K562 (cell line): ENCODE data around the gene NPIPB6. TPM values are rescaled to one million over a fixed set of nuclear protein-coding genes. Genes with fewer than 3 reads are reported as not detected.
A peak's percentile ranks its signal among the peaks of the same experiment; 100 is the strongest.

Experiments
- ATAC-seq: fragments of 200-7000 bp; cut with Tn5 transposase; 3 replicates; pipeline ENCODE4 v1.9.1; 2020; ENCODE audit warnings: moderate library complexity
- BruUV-seq: library from RNA; stranded (reverse); fragments of 400-500 nt; replicated peaks from 2 replicates; lab custom pipeline; 2021; lab: Mats Ljungman, UMichigan
- CTCF ChIA-PET: fragments of 300-600 bp; formaldehyde crosslinking; extraction: SDS; loops from one replicate; lab custom pipeline; 2021; ENCODE audit warnings: low intra/inter-chr PET ratio; lab: Yijun Ruan, JAX
- POLR2A ChIA-PET: fragments of 300-600, 350-650 bp; sonication (Branson Sonifier 250); formaldehyde crosslinking; extraction: SDS; loops from one replicate; lab custom pipeline; 2021; ENCODE audit warnings: antibody characterized with exemption, inconsistent platforms; lab: Yijun Ruan, JAX
- DNase-seq, 4 experiments: peaks; one replicate each; pipeline versions ENCODE4 v3.0.0 to v3.0.0-alpha.2; 2011 to 2018; ENCODE audit warnings: low spot score in 3 of 4, mixed read lengths in 3 of 4; ENCODE audit errors: extremely low read depth in 1 of 4
- FAIRE-seq: peaks from 2 replicates; lab custom pipeline; 2011; peaks lifted over from hg19 to GRCh38; lab: Jason Lieb, UNC
- H2AFZ ChIP-seq: 2 replicates; pipeline ENCODE4 v1.6.0; 2011; ENCODE audit warnings: low read depth, low read length, control low read depth, inconsistent platforms
- H3K27ac ChIP-seq: fragments of 200-600 bp; 3 replicates; pipeline ENCODE4 v1.8.0; 2011; ENCODE audit warnings: low read depth, mild to moderate bottlenecking, control low read depth, inconsistent platforms, low read length, moderate library complexity, mixed read lengths; ENCODE audit errors: extremely low read depth
- H3K27me3 ChIP-seq, 2 experiments: fragments of 300-600 bp in 1 of 2; 2 replicates in 1 of 2; 3 replicates in 1 of 2; pipeline versions ENCODE4 v1.6.0 to v1.8.0; 2011; ENCODE audit warnings: inconsistent platforms in 2 of 2, low read length in 2 of 2, mild to moderate bottlenecking in 1 of 2, mixed read lengths in 1 of 2, moderate library complexity in 1 of 2; ENCODE audit not compliant: control insufficient read depth in 2 of 2, insufficient read depth in 2 of 2
- H3K36me3 ChIP-seq: fragments of 300-600 bp; 3 replicates; pipeline ENCODE4 v1.8.0; 2011; ENCODE audit warnings: mild to moderate bottlenecking, low read length, inconsistent platforms; ENCODE audit not compliant: control insufficient read depth, insufficient read depth
- H3K4me1 ChIP-seq, 2 experiments: fragments of 200-600 bp in 1 of 2; replicated peaks in 1 of 2; 2 replicates in 1 of 2; 3 replicates in 1 of 2; pipeline versions ENCODE4 v1.5.1 to v1.8.0; 2011; ENCODE audit warnings: inconsistent platforms in 2 of 2, low read length in 2 of 2, mild to moderate bottlenecking in 1 of 2, mixed read lengths in 1 of 2, moderate library complexity in 1 of 2; ENCODE audit not compliant: control insufficient read depth in 2 of 2, insufficient read depth in 2 of 2
- H3K4me2 ChIP-seq: 2 replicates; pipeline ENCODE4 v1.6.1; 2011; ENCODE audit warnings: low read length, control low read depth, inconsistent platforms, mixed read lengths; ENCODE audit not compliant: insufficient read depth
- H3K4me3 ChIP-seq: fragments of 200-600 bp; sonication (generic), shearing (Covaris generic); 2 replicates; pipeline ENCODE4 v1.5.1; 2016; ENCODE audit warnings: control low read depth, inconsistent platforms
- H3K79me2 ChIP-seq: fragments of 200-600 bp; 3 replicates; pipeline ENCODE4 v1.8.0; 2011; ENCODE audit warnings: low read length, inconsistent platforms; ENCODE audit not compliant: control insufficient read depth, insufficient read depth
- H3K9ac ChIP-seq, 2 experiments: 2 replicates each; pipeline versions ENCODE4 v1.6.0 to v1.6.1; 2011; ENCODE audit warnings: low read depth in 2 of 2, low read length in 2 of 2, control low read depth in 1 of 2, inconsistent platforms in 1 of 2, mild to moderate bottlenecking in 1 of 2, mixed read lengths in 1 of 2; ENCODE audit not compliant: insufficient read depth in 1 of 2
- H3K9me1 ChIP-seq: one replicate; pipeline ENCODE4 v1.6.0; 2011; ENCODE audit warnings: inconsistent platforms, mild to moderate bottlenecking, low read length, moderate library complexity; ENCODE audit not compliant: control insufficient read depth, insufficient read depth
- H3K9me3 ChIP-seq: replicated peaks from 2 replicates; pipeline ENCODE4 v1.5.1; 2011; ENCODE audit warnings: low read depth, low read length, inconsistent platforms; ENCODE audit not compliant: control insufficient read depth, insufficient read depth
- H4K20me1 ChIP-seq: replicated peaks from 2 replicates; pipeline ENCODE4 v1.6.1; 2011; ENCODE audit warnings: low read length, inconsistent platforms, mixed read lengths; ENCODE audit not compliant: control insufficient read depth, insufficient read depth
- ATF7 ChIP-seq: fragments of 450-650 bp; IDR thresholded peaks from 2 replicates; pipeline ENCODE4 v1.7.1; 2014; ENCODE audit warnings: mild to moderate bottlenecking, moderate library complexity
- CREM ChIP-seq: IDR thresholded peaks from 2 replicates; pipeline ENCODE4 v1.6.1; 2014; ENCODE audit warnings: antibody characterized with exemption, low read depth
- ETV1 ChIP-seq: fragments of 450-650 bp; conservative IDR thresholded peaks from 2 replicates; pipeline ENCODE4 v1.6.1; 2016; ENCODE audit warnings: missing genetic modification characterization, control low read depth, low read depth, missing compliant biosample characterization
- HNRNPK ChIP-seq: fragments of 200-400 bp; formaldehyde crosslinking; IDR thresholded peaks from one replicate; pipeline ENCODE4 v1.6.1; 2018; ENCODE audit warnings: mild to moderate bottlenecking, low read depth, low read length; ENCODE audit not compliant: poor library complexity, severe bottlenecking
- KDM5B ChIP-seq: fragments of 200-600 bp; sonication (generic); IDR thresholded peaks from 2 replicates; pipeline ENCODE4 v1.6.1; 2012; ENCODE audit warnings: low read depth, mild to moderate bottlenecking, moderate library complexity, low read length, control low read depth, inconsistent platforms; ENCODE audit not compliant: insufficient replicate concordance
- MAZ ChIP-seq, 2 experiments: fragments of 450-650 bp in 1 of 2; sonication (generic) in 1 of 2; formaldehyde crosslinking; IDR thresholded peaks in 1 of 2; conservative IDR thresholded peaks in 1 of 2; 2 replicates each; pipeline versions ENCODE4 v1.4.0 to v1.5.0; 2020; ENCODE audit warnings: mild to moderate bottlenecking in 1 of 2, missing genetic modification reagents in 1 of 2
- NFYB ChIP-seq: IDR thresholded peaks from 2 replicates; pipeline ENCODE4 v1.6.1; 2011; ENCODE audit warnings: mild to moderate bottlenecking, moderate library complexity; ENCODE audit not compliant: insufficient read length; ENCODE audit errors: extremely low read depth
- PCBP2 ChIP-seq: fragments of 200-400 bp; formaldehyde crosslinking; IDR thresholded peaks from 2 replicates; pipeline ENCODE4 v1.6.1; 2018; ENCODE audit warnings: low read length, low read depth, mild to moderate bottlenecking, moderate library complexity; ENCODE audit not compliant: poor library complexity, severe bottlenecking
- ZNF347 ChIP-seq: fragments of 450-650 bp; formaldehyde crosslinking; IDR thresholded peaks from 2 replicates; pipeline ENCODE4 v1.4.0; 2020; ENCODE audit warnings: low read depth, mild to moderate bottlenecking, moderate library complexity
- WGBS: fragments of 100-300 bp; shearing (Covaris generic); methylation state at CpG from one replicate; pipeline ENCODE4 v1.1.6; 2016; ENCODE audit warnings: low coverage, mixed read lengths; ENCODE audit not compliant: insufficient coverage; ENCODE audit errors: missing lambda C conversion rate; 5-methylcytosine and 5-hydroxymethylcytosine counted together
- in situ Hi-C: fragments of 300-500 bp; cut with MboI; formaldehyde crosslinking; loops from 4 replicates; pipeline ENCODE4 v1.15.0; 2018; ENCODE audit warnings: inconsistent platforms, mixed read lengths
- intact Hi-C: fragments of 100-400 bp; cut with micrococcal nuclease; formaldehyde crosslinking; loops from 2 replicates; pipeline ENCODE4 v1.14.2; 2022
- polyA plus RNA-seq, 8 experiments: library from polyadenylated mRNA; depleted of rRNA in 4 of 8; stranded (reverse) in 5 of 8; unstranded in 3 of 8; fragments of >200 nt; fragmentation: Nextera tagmentation in 2 of 8; fragmentation: Illumina TruSeq in 1 of 8; extraction: Ambion mirVana in 2 of 8; extraction: Trizol in 1 of 8; gene quantifications; 2 replicates each; pipeline versions ENCODE4 v1.2.1 to v1.2.3, GENCODE V29; 2011 to 2014; ENCODE audit warnings: inconsistent platforms in 1 of 8, missing spikeins in 1 of 8
- total RNA-seq, 7 experiments: library from RNA; depleted of rRNA in 6 of 7; stranded (reverse); fragments of >200 nt in 6 of 7; fragmentation: Illumina TruSeq in 2 of 7; extraction: Trizol in 2 of 7; gene quantifications; 2 replicates each; pipeline versions ENCODE4 v1.2.1 to v1.2.3, GENCODE V29; 2011 to 2021; ENCODE audit warnings: low replicate concordance in 1 of 7
- TF ChIP-seq, protein P1 (sequence below): fragments of 250-450 bp; sonication (Bioruptor Pico); IDR thresholded peaks from 2 replicates; pipeline ENCODE4 v1.5.0; 2020; ENCODE audit warnings: mild to moderate bottlenecking
- TF ChIP-seq, protein P2 (sequence below), 2 experiments: IDR thresholded peaks in 1 of 2; conservative IDR thresholded peaks in 1 of 2; 2 replicates each; pipeline ENCODE4 v1.6.1; 2016; ENCODE audit warnings: low read depth in 2 of 2, mild to moderate bottlenecking in 1 of 2, missing compliant biosample characterization in 1 of 2, missing genetic modification characterization in 1 of 2, moderate library complexity in 1 of 2
- TF ChIP-seq, protein P3 (sequence below): fragments of 450-650 bp; IDR thresholded peaks from one replicate; pipeline ENCODE4 v1.6.1; 2018; ENCODE audit warnings: mild to moderate bottlenecking, moderate library complexity; ENCODE audit not compliant: partially characterized antibody

NPIPB6 gene
- total and polyA plus RNA-seq, 9 of the 15 experiments (the other 6 are each of a cell fraction or from before 2014, with no cell fraction given): 0.03 to 0.91 (median 0.40) TPM; not detected in 1

DNA sequence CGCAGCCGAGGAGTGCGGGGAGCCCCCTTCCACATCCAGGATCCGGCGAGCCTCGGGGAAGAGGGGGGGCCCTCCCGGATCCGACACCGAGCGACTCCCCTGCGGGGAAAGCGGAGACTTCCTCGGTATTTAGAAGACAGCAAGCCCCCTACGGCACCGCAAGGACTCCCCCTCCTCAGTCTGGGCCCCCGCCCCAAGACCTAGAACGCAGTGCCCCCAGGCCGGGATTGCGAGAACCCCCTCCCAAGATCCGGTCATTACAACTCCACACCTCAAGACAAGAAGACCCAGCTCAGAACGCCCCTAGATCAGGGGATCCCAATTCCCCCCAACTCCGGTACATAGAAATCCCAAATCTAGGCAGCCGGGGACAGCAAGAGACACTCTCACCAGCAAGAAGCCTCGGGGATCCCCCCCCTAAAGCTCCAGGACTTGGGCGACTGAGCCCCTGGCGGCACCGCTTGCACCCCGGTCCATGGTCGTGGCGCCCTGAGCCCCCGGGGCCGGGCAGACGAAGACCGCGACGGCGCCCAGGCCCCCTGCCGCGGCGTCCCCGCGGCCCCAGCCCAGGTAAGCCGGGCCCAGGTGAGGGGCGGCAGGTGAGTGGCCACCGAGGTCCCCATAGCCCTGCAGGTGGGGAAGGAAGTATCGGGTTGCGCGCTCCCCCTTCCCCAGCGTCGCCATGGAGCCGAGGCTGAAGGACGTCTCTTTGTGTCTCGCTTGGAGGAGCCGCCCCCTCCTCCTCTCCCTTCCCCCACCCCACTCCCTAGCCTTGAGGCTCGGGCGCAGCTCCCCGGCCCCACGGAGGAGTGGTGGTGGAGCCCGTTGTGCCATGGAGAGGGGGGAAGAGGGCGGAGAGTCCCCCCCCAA is 70.3 kb downstream of the NPIPB6 start:
- H4K20me1 ChIP-seq: peaks cover 11% of the 10 kb centered on the region; the same call in 1 of the 2 replicates
- in situ Hi-C loops (no loop called here), intact Hi-C loops (no loop called here)
- H3K27me3 ChIP-seq: peaks cover 15 to 42% of the 10 kb centered on the region in 2 experiments; a peak in 4 of 5 replicates
- no peaks in the 10 kb centered on the region for H3K36me3 ChIP-seq
- H2AFZ ChIP-seq: 0 out of 2 replicates have a peak overlapping the region, but pooled peaks have one; percentile 40
- no peaks in the 10 kb centered on the region for H3K79me2 ChIP-seq
- peaks cover 4 to 14% of the 10 kb centered on the region in 2 experiments; a peak in 3 of 5 replicates for H3K4me1 ChIP-seq
- ChIA-PET POLR2A (interaction anchor here (0.7 to 1.5 kb wide), 3 partner anchors 10 to 264 kb away, joined by 3 to 7 read pairs (median 5); no protein-coding TSS in a partner anchor), CTCF (no interaction called here)
- 18% methylated on average over 30 of the region's 60 CpGs for WGBS
- H3K9ac ChIP-seq: peak overlapping the region in 1 of 2 experiments; percentile 80; a peak in 2 of 4 replicates
- DNase-seq (no peak), FAIRE-seq (no peak), ATAC-seq (no peak)
- peak overlapping the region; percentile 21; the same call in 1 of the 2 replicates for H3K4me3 ChIP-seq
- H3K27ac ChIP-seq: no peak overlapping the region
- H3K4me2 ChIP-seq: no peak overlapping the region
- no peaks in the 10 kb centered on the region for H3K9me3 ChIP-seq
- no TSS peak for BruUV-seq
- H3K9me1 ChIP-seq: no peaks in the 10 kb centered on the region
- TF ChIP-seq ATF7 (no peak), HNRNPK (no peak), ZNF347 (CRISPR knock-in tag) (no peak), NFYB (no peak), MAZ (CRISPR knock-in tag; conservative IDR thresholded peaks at IDR 0.05 in 1 of 2, IDR thresholded peaks at IDR 0.05 in 1 of 2) (no peak), ETV1 (no peak), CREM (no peak), KDM5B (no peak), PCBP2 (no peak)
- TF ChIP-seq, protein P1, sequence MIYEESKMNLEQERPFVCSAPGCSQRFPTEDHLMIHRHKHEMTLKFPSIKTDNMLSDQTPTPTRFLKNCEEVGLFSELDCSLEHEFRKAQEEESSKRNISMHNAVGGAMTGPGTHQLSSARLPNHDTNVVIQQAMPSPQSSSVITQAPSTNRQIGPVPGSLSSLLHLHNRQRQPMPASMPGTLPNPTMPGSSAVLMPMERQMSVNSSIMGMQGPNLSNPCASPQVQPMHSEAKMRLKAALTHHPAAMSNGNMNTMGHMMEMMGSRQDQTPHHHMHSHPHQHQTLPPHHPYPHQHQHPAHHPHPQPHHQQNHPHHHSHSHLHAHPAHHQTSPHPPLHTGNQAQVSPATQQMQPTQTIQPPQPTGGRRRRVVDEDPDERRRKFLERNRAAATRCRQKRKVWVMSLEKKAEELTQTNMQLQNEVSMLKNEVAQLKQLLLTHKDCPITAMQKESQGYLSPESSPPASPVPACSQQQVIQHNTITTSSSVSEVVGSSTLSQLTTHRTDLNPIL (CRISPR knock-in tag): no peak
- TF ChIP-seq, protein P2, sequence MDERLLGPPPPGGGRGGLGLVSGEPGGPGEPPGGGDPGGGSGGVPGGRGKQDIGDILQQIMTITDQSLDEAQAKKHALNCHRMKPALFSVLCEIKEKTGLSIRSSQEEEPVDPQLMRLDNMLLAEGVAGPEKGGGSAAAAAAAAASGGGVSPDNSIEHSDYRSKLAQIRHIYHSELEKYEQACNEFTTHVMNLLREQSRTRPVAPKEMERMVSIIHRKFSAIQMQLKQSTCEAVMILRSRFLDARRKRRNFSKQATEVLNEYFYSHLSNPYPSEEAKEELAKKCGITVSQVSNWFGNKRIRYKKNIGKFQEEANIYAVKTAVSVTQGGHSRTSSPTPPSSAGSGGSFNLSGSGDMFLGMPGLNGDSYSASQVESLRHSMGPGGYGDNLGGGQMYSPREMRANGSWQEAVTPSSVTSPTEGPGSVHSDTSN (CRISPR knock-in tag; IDR thresholded peaks at IDR 0.05; ENCODE audit: low read depth): no peak
- TF ChIP-seq, protein P2 (tag; conservative IDR thresholded peaks at IDR 0.05; ENCODE audit: low read depth): no peak
- TF ChIP-seq, protein P3, sequence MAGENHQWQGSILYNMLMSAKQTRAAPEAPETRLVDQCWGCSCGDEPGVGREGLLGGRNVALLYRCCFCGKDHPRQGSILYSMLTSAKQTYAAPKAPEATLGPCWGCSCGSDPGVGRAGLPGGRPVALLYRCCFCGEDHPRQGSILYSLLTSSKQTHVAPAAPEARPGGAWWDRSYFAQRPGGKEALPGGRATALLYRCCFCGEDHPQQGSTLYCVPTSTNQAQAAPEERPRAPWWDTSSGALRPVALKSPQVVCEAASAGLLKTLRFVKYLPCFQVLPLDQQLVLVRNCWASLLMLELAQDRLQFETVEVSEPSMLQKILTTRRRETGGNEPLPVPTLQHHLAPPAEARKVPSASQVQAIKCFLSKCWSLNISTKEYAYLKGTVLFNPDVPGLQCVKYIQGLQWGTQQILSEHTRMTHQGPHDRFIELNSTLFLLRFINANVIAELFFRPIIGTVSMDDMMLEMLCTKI: no peak
